DOHH2 (cell line): Measurements from ENCODE around the gene MYO5C.

ENCODE experiments used
- CTCF ChIP-seq: fragments of 200-600 bp; sonication (generic); IDR thresholded peaks from one replicate; pipeline ENCODE4 v1.5.1; 2014; ENCODE audit warnings: antibody characterized with exemption, mild to moderate bottlenecking, low read depth, low read length; ENCODE audit not compliant: poor library complexity, severe bottlenecking
- EZH2phosphoT487 ChIP-seq: fragments of 200-600 bp; sonication (generic); IDR thresholded peaks from 2 replicates; pipeline ENCODE4 v1.6.1; 2017; ENCODE audit warnings: borderline replicate concordance, mild to moderate bottlenecking, antibody characterized with exemption, low read length, moderate library complexity, mixed read lengths

GRCh38 chr15:52252781-52253180, 42.8 kb downstream of the MYO5C start:
- TF ChIP-seq CTCF (no peak), EZH2phosphoT487 (no peak)
